Peyer's patch (tissue), 4 donors: Measurements from ENCODE around the gene SYK.

Experiments used
- POLR2A ChIP-seq, 2 donors: fragments of 450-650 bp; IDR thresholded peaks; one replicate each; pipeline ENCODE4 v1.5.1; 2017; ENCODE audit warnings: antibody characterized with exemption in 2 of 2, mild to moderate bottlenecking in 2 of 2, moderate library complexity in 2 of 2
- TF ChIP-seq, protein P1 (sequence below), 6 experiments: fragments of 450-650 bp in 4 of 6; fragments of 200-600 bp in 2 of 6; sonication (generic) in 1 of 6; IDR thresholded peaks; one replicate each; pipeline ENCODE4 v1.5.1; 2017 to 2019; ENCODE audit warnings: antibody characterized with exemption in 6 of 6, mild to moderate bottlenecking in 3 of 6, moderate library complexity in 1 of 6

DNA sequence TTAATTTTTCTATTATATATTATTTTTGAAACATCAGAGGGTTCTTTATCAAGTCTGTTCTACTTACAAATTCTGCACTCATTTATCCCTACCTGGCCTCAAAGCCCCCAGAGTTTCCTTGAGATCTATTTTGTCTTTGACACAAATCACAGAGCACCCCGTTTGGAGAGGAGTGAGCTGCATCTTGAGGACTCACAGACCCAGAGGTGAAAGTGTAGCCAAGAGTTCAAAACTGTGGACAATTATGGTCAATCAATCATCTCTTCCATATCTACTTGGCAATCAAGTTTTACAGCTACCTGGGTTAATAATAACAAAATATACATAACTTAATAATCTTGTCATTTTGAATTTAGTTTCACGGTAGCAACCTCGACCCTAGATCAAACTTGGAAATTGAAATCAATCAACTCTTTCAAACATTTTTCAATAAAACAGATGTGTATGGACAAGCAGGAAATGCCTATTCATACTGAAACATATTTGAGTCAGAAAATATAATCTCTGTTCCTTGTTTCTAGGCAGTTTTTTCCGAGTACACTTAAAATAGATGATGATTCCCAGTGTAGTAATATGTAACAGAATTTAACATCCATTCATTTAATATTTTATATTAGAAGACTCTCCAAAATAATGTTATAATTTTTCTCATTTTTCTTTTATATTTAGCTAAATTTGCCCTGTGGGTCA is 13.7 kb upstream of the SYK start:
- TF ChIP-seq, protein P1, sequence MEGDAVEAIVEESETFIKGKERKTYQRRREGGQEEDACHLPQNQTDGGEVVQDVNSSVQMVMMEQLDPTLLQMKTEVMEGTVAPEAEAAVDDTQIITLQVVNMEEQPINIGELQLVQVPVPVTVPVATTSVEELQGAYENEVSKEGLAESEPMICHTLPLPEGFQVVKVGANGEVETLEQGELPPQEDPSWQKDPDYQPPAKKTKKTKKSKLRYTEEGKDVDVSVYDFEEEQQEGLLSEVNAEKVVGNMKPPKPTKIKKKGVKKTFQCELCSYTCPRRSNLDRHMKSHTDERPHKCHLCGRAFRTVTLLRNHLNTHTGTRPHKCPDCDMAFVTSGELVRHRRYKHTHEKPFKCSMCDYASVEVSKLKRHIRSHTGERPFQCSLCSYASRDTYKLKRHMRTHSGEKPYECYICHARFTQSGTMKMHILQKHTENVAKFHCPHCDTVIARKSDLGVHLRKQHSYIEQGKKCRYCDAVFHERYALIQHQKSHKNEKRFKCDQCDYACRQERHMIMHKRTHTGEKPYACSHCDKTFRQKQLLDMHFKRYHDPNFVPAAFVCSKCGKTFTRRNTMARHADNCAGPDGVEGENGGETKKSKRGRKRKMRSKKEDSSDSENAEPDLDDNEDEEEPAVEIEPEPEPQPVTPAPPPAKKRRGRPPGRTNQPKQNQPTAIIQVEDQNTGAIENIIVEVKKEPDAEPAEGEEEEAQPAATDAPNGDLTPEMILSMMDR (IDR thresholded peaks at IDR 0.05), result no peak
- no peak for TF ChIP-seq POLR2A (IDR thresholded peaks at IDR 0.05)
